AML-193 (cell line): ENCODE measurements around the gene TPD52L2.
"Not testable (repeated sequence)": the region's sequence is repeated elsewhere in the genome, so short reads cannot be mapped to it uniquely, and the experiment has no call there.

Source experiments
- DNase-seq, 2 experiments: peaks; one replicate each; lab custom pipeline; 2025; lab: John Stamatoyannopoulos, UW

The TPD52L2 gene

GRCh38 chr20:63895952-63896263 lies 30.8 kb downstream of the TPD52L2 start:
- DNase-seq = peak in 1 of 2 experiments; percentile 50

- DNase-seq = peak; percentile 50 to 65
Observed at GRCh38 chr20:63896264-63897105, 31.4 kb downstream of the TPD52L2 start.

- DNase-seq = no peak
Observed at GRCh38 chr20:63897978-63898561, 33.0 kb downstream of the TPD52L2 start.

- DNase-seq = peak; percentile 68 to 75
Observed at GRCh38 chr20:63898882-63899558, 34.0 kb downstream of the TPD52L2 start.

- peak; percentile 64 to 70 for DNase-seq
Observed at GRCh38 chr20:63900413-63900812, 35.3 kb downstream of the TPD52L2 start.

GRCh38 chr20:63903796-63904561 lies 38.9 kb downstream of the TPD52L2 start:
- DNase-seq = peak; percentile 63 to 79

GRCh38 chr20:63908008-63908682 lies 43.1 kb downstream of the TPD52L2 start:
- DNase-seq = no peak

GRCh38 chr20:63911176-63911575 lies 46.1 kb downstream of the TPD52L2 start:
- DNase-seq = no peak

GRCh38 chr20:63913768-63914167 lies 48.7 kb downstream of the TPD52L2 start:
- no peak for DNase-seq

GRCh38 chr20:63915471-63915870 lies 50.4 kb downstream of the TPD52L2 start:
- no peak for DNase-seq

- not testable (repeated sequence) for DNase-seq
Observed at GRCh38 chr20:63916371-63916939, 51.4 kb downstream of the TPD52L2 start.

- no peak for DNase-seq
Observed at GRCh38 chr20:63917811-63918210, 52.7 kb downstream of the TPD52L2 start.

- no peak for DNase-seq
Observed at GRCh38 chr20:63919130-63919529, 54.1 kb downstream of the TPD52L2 start.

- DNase-seq = no peak
Observed at GRCh38 chr20:63920226-63920625, 55.2 kb downstream of the TPD52L2 start.

GRCh38 chr20:63923651-63924050 lies 58.6 kb downstream of the TPD52L2 start:
- DNase-seq = no peak

GRCh38 chr20:63924241-63924640 lies 59.2 kb downstream of the TPD52L2 start:
- DNase-seq = no peak

GRCh38 chr20:63926298-63926697 lies 61.2 kb downstream of the TPD52L2 start:
- DNase-seq = no peak

GRCh38 chr20:63929071-63929470 lies 64.0 kb downstream of the TPD52L2 start:
- no peak for DNase-seq

GRCh38 chr20:63929473-63929883 lies 64.4 kb downstream of the TPD52L2 start:
- DNase-seq = not testable (repeated sequence)

GRCh38 chr20:63930971-63931553 lies 66.0 kb downstream of the TPD52L2 start:
- no peak for DNase-seq

GRCh38 chr20:63931735-63932134 lies 66.7 kb downstream of the TPD52L2 start:
- no peak for DNase-seq
